Endodermal cell (in vitro differentiated cells): ENCODE measurements around the gene BBS12. TPM values are rescaled to one million over a fixed set of nuclear protein-coding genes. Genes with fewer than 3 reads are reported as not detected.

Source experiments
- DNase-seq: peaks from one replicate; pipeline ENCODE4 v3.0.0-alpha.2; 2017
- H3K27ac ChIP-seq: 2 replicates; pipeline ENCODE4 v1.5.1; 2013; ENCODE audit warnings: mild to moderate bottlenecking, low read depth, low read length, moderate library complexity
- H3K27me3 ChIP-seq: 2 replicates; pipeline ENCODE4 v1.6.1; 2013; ENCODE audit warnings: mild to moderate bottlenecking, low read length, moderate library complexity; ENCODE audit not compliant: insufficient read depth, control insufficient read depth, poor library complexity, severe bottlenecking
- H3K36me3 ChIP-seq: 2 replicates; pipeline ENCODE4 v1.7.0; 2013; ENCODE audit warnings: mild to moderate bottlenecking, low read length, moderate library complexity; ENCODE audit not compliant: control insufficient read depth, insufficient read depth
- H3K4me1 ChIP-seq: one replicate; pipeline ENCODE4 v1.7.0; 2013; ENCODE audit warnings: low read length; ENCODE audit not compliant: control insufficient read depth, insufficient read depth
- H3K4me3 ChIP-seq: 2 replicates; pipeline ENCODE4 v1.5.1; 2013; ENCODE audit warnings: mild to moderate bottlenecking, low read length, moderate library complexity
- H3K9ac ChIP-seq: 2 replicates; pipeline ENCODE4 v1.6.1; 2013; ENCODE audit warnings: mild to moderate bottlenecking, low read length, moderate library complexity; ENCODE audit not compliant: poor library complexity, severe bottlenecking; ENCODE audit errors: extremely low read depth
- H3K9me3 ChIP-seq: 2 replicates; pipeline ENCODE4 v1.6.1; 2013; ENCODE audit warnings: mild to moderate bottlenecking, low read length, moderate library complexity; ENCODE audit not compliant: control insufficient read depth
- H3K27ac Mint-ChIP-seq: 2 replicates; pipeline ENCODE4 v1.8.0; 2020; ENCODE audit warnings: mixed read lengths
- H3K27me3 Mint-ChIP-seq: 2 replicates; pipeline ENCODE4 v1.8.0; 2021; ENCODE audit warnings: mild to moderate bottlenecking, mixed read lengths; ENCODE audit not compliant: insufficient read depth
- H3K36me3 Mint-ChIP-seq: 2 replicates; pipeline ENCODE4 v1.8.0; 2020; ENCODE audit warnings: low read depth, mixed read lengths
- H3K4me1 Mint-ChIP-seq: 2 replicates; pipeline ENCODE4 v1.8.0; 2020; ENCODE audit warnings: mixed read lengths
- H3K4me3 Mint-ChIP-seq: 2 replicates; pipeline ENCODE4 v1.8.0; 2020; ENCODE audit warnings: mild to moderate bottlenecking, moderate library complexity, mixed read lengths
- H3K9me3 Mint-ChIP-seq: 2 replicates; pipeline ENCODE4 v1.8.0; 2020; ENCODE audit warnings: mild to moderate bottlenecking, mixed read lengths
- CTCF ChIP-seq: fragments of 200-600 bp; sonication (generic); conservative IDR thresholded peaks from 2 replicates; pipeline ENCODE4 v1.5.0; 2021; ENCODE audit warnings: antibody characterized with exemption, mild to moderate bottlenecking
- WGBS, 2 experiments: methylation state at CpG; one replicate each; pipeline versions ENCODE4 v1.1.5 to v1.1.7; 2013; ENCODE audit warnings: missing lambda C conversion rate in 2 of 2, mixed read lengths in 1 of 2; ENCODE audit not compliant: insufficient coverage in 1 of 2, insufficient read length in 1 of 2; 5-methylcytosine and 5-hydroxymethylcytosine counted together
- total RNA-seq, 2 donors: library from RNA; stranded (reverse); fragmentation: NEBNext Ultra II Directional in 1 of 2; extraction: Animal tissue kit (Norgen Biotek cat#: 25700) in 1 of 2; gene quantifications; 2 replicates in 1 of 2; 3 replicates in 1 of 2; pipeline ENCODE4 v1.2.1, GENCODE V29; 2021

Gene BBS12
- total RNA-seq, 2 donors from 2014 or later: 4.1 to 4.2 TPM

GRCh38 chr4:122744229-122744628 is 11.7 kb downstream of the BBS12 start:
- Mint-ChIP-seq H3K36me3 (peaks cover 8% of the 10 kb centered on the region), H3K27ac (no peak overlapping the region), H3K4me1 (no peaks in the 10 kb centered on the region), H3K27me3 (no peaks in the 10 kb centered on the region), H3K9me3 (no peaks in the 10 kb centered on the region), H3K4me3 (no peak overlapping the region)
- Histone ChIP-seq H3K4me3 (no peak overlapping the region), H3K27me3 (no peaks in the 10 kb centered on the region), H3K9ac (no peak overlapping the region), H3K4me1 (no peaks in the 10 kb centered on the region), H3K9me3 (no peaks in the 10 kb centered on the region), H3K27ac (no peak overlapping the region), H3K36me3 (no peaks in the 10 kb centered on the region)
- no peak for DNase-seq
- TF ChIP-seq CTCF: no peak
- 98 to 100% methylated on average over 1 of the region's 1 CpG for WGBS, 2 experiments

GRCh38 chr4:122746485-122746965 is 14.0 kb downstream of the BBS12 start:
- Mint-ChIP-seq H3K36me3 (peaks cover 8% of the 10 kb centered on the region), H3K4me3 (no peak overlapping the region), H3K9me3 (no peaks in the 10 kb centered on the region), H3K4me1 (no peaks in the 10 kb centered on the region), H3K27ac (no peak overlapping the region), H3K27me3 (no peaks in the 10 kb centered on the region)
- H3K27ac ChIP-seq: no peak overlapping the region
- no peak overlapping the region for H3K4me3 ChIP-seq
- no peaks in the 10 kb centered on the region for H3K36me3 ChIP-seq
- no peaks in the 10 kb centered on the region for H3K4me1 ChIP-seq
- H3K27me3 ChIP-seq: no peaks in the 10 kb centered on the region
- DNase-seq: no peak
- no peaks in the 10 kb centered on the region for H3K9me3 ChIP-seq
- H3K9ac ChIP-seq: no peak overlapping the region
- 79 to 94% methylated on average over 2 of the region's 2 CpGs for WGBS, 2 experiments
- TF ChIP-seq CTCF: no peak

GRCh38 chr4:122747068-122747467 is 14.6 kb downstream of the BBS12 start:
- WGBS, 2 experiments: 96% methylated on average over 1 of the region's 1 CpG; no CpG with 5 or more reads in 1 of the 2 experiments
- Histone ChIP-seq H3K36me3 (no peaks in the 10 kb centered on the region), H3K27ac (no peak overlapping the region), H3K9me3 (no peaks in the 10 kb centered on the region), H3K4me1 (no peaks in the 10 kb centered on the region), H3K4me3 (no peak overlapping the region), H3K27me3 (no peaks in the 10 kb centered on the region), H3K9ac (no peak overlapping the region)
- Mint-ChIP-seq H3K4me3 (no peak overlapping the region), H3K4me1 (no peaks in the 10 kb centered on the region), H3K9me3 (no peaks in the 10 kb centered on the region), H3K27ac (no peak overlapping the region), H3K27me3 (no peaks in the 10 kb centered on the region), H3K36me3 (peaks cover 5% of the 10 kb centered on the region)
- TF ChIP-seq CTCF: no peak
- no peak for DNase-seq
